Esophagus squamous epithelium (tissue), 5 donors: Measurements from ENCODE around the gene DUSP23. TPM values are rescaled to one million over a fixed set of nuclear protein-coding genes. Genes with fewer than 3 reads are reported as not detected.
A peak's percentile ranks its signal among the peaks of the same experiment; 100 is the strongest.

Experiments used
- DNase-seq: peaks from one replicate; lab custom pipeline; 2025; lab: John Stamatoyannopoulos, UW
- H3K27ac ChIP-seq, 4 donors: fragments of 200-600 bp; sonication (generic); one replicate each; pipeline ENCODE4 v1.5.1; 2016 to 2019; ENCODE audit warnings: mild to moderate bottlenecking in 1 of 4
- H3K27me3 ChIP-seq, 4 donors: fragments of 200-600 bp; sonication (generic); 1 replicate in 3 of 4; 2 replicates in 1 of 4; pipeline versions ENCODE4 v1.5.1 to v1.6.0; 2017 to 2021; ENCODE audit warnings: antibody characterized with exemption in 1 of 4
- H3K36me3 ChIP-seq, 3 donors: fragments of 200-600 bp; sonication (generic); one replicate each; pipeline ENCODE4 v1.5.1; 2016 to 2019
- H3K4me1 ChIP-seq, 3 donors: fragments of 200-600 bp; sonication (generic); one replicate each; pipeline ENCODE4 v1.5.1; 2017 to 2019
- H3K4me3 ChIP-seq, 4 donors: fragments of 200-600 bp; sonication (generic); 1 replicate in 3 of 4; 2 replicates in 1 of 4; pipeline ENCODE4 v1.5.1; 2016 to 2019; ENCODE audit warnings: mild to moderate bottlenecking in 2 of 4, moderate library complexity in 1 of 4
- H3K9me3 ChIP-seq, 3 donors: fragments of 200-600 bp; sonication (generic); one replicate each; pipeline ENCODE4 v1.5.1; 2016 to 2019
- CTCF ChIP-seq, 6 experiments: fragments of 450-650 bp in 4 of 6; fragments of 200-600 bp in 2 of 6; sonication (generic) in 2 of 6; IDR thresholded peaks; one replicate each; pipeline ENCODE4 v1.5.1; 2016 to 2019; ENCODE audit warnings: antibody characterized with exemption in 6 of 6, mild to moderate bottlenecking in 4 of 6, moderate library complexity in 4 of 6
- POLR2A ChIP-seq, 4 donors: fragments of 450-650 bp; IDR thresholded peaks; one replicate each; pipeline ENCODE4 v1.6.1; 2017; ENCODE audit warnings: antibody characterized with exemption in 4 of 4, mild to moderate bottlenecking in 4 of 4, moderate library complexity in 3 of 4
- WGBS, 2 donors: methylation state at CpG; one replicate each; pipeline ENCODE4 v1.1.5; 2018; 5-methylcytosine and 5-hydroxymethylcytosine counted together
- intact Hi-C: fragments of 100-400 bp; cut with DNase I; formaldehyde crosslinking; loops from one replicate; pipeline ENCODE4 v1.15.0; 2022
- total RNA-seq, 4 donors: library from RNA; depleted of rRNA; stranded (reverse); fragments of >200 nt; gene quantifications; one replicate each; pipeline ENCODE4 v1.1.0, GENCODE V29; 2016
- donor health status: DM: yes; HTN: yes; CAD: no.

The DUSP23 gene
- total RNA-seq, 4 donors from 2014 or later: 65.2 to 103 (median 91.3) TPM

GRCh38 chr1:159829273-159829634 lies 48.5 kb downstream of the DUSP23 start:
- DNase-seq: no peak
- Histone ChIP-seq H3K4me1 (peaks cover 0 to 33% (median 0%) of the 10 kb centered on the region in 3 donors), H3K27me3 (no peaks in the 10 kb centered on the region), H3K4me3 (no peak overlapping the region), H3K36me3 (no peaks in the 10 kb centered on the region), H3K9me3 (no peaks in the 10 kb centered on the region), H3K27ac (no peak overlapping the region)
- WGBS, 2 donors: 57 to 61% methylated on average over 3 of the region's 3 CpGs
- intact Hi-C loops: no loop called here
- TF ChIP-seq POLR2A (IDR thresholded peaks at IDR 0.05) (no peak), CTCF (IDR thresholded peaks at IDR 0.05) (peak in 5 of 6 experiments; percentile 14 to 38 (median 24))

- intact Hi-C loops: no loop called here
- 76 to 81% methylated on average over 6 to 8 of the region's 18 CpGs for WGBS, 2 donors
- H3K27me3 ChIP-seq: no peaks in the 10 kb centered on the region
- H3K4me1 ChIP-seq: peaks cover 0 to 33% (median 0%) of the 10 kb centered on the region in 3 donors
- H3K4me3 ChIP-seq: no peak overlapping the region
- H3K9me3 ChIP-seq: no peaks in the 10 kb centered on the region
- DNase-seq: no peak
- TF ChIP-seq CTCF (IDR thresholded peaks at IDR 0.05): no peak
- no peak for TF ChIP-seq POLR2A (IDR thresholded peaks at IDR 0.05)
- no peaks in the 10 kb centered on the region for H3K36me3 ChIP-seq
- no peak overlapping the region for H3K27ac ChIP-seq
Observed at GRCh38 chr1:159829822-159830465, 49.2 kb downstream of the DUSP23 start.

- WGBS, 2 donors: 82 to 87% methylated on average over 8 of the region's 8 CpGs
- H3K4me1 ChIP-seq: peaks cover 0 to 33% (median 0%) of the 10 kb centered on the region in 3 donors
- no peak for DNase-seq
- no peak overlapping the region for H3K4me3 ChIP-seq
- no peaks in the 10 kb centered on the region for H3K27me3 ChIP-seq
- no peak for TF ChIP-seq POLR2A (IDR thresholded peaks at IDR 0.05)
- no peak for TF ChIP-seq CTCF (IDR thresholded peaks at IDR 0.05)
- intact Hi-C loops: no loop called here
- peaks cover 0 to 5% (median 0%) of the 10 kb centered on the region in 3 donors for H3K36me3 ChIP-seq
- H3K27ac ChIP-seq: no peak overlapping the region
- H3K9me3 ChIP-seq: no peaks in the 10 kb centered on the region
Observed at GRCh38 chr1:159830722-159831121, 50.0 kb downstream of the DUSP23 start.

- Histone ChIP-seq H3K27me3 (no peaks in the 10 kb centered on the region), H3K4me1 (peaks cover 0 to 29% (median 0%) of the 10 kb centered on the region in 3 donors), H3K36me3 (peaks cover 0 to 11% (median 0%) of the 10 kb centered on the region in 3 donors), H3K9me3 (no peaks in the 10 kb centered on the region), H3K27ac (no peak overlapping the region), H3K4me3 (no peak overlapping the region)
- DNase-seq: no peak
- TF ChIP-seq POLR2A (IDR thresholded peaks at IDR 0.05) (no peak), CTCF (IDR thresholded peaks at IDR 0.05) (no peak)
- intact Hi-C loops: no loop called here
- WGBS, 2 donors: 54 to 69% methylated on average over 6 of the region's 7 CpGs
Observed at GRCh38 chr1:159831412-159832141, 50.8 kb downstream of the DUSP23 start.

Other genes starting within 250 kb of the DUSP23 start
- gene OR10J5, start 245.0 kb upstream of the DUSP23 start, total RNA-seq: not detected
- not detected for gene APCS, start 193.1 kb upstream of the DUSP23 start, total RNA-seq
- gene CRP, start 66.4 kb upstream of the DUSP23 start, total RNA-seq: not detected
- gene FCRL6, start 21.4 kb downstream of the DUSP23 start, total RNA-seq: under 1 TPM in 1 of 4 donors, not detected in 3; 0.76 TPM
- gene SLAMF8, start 45.9 kb downstream of the DUSP23 start, total RNA-seq: 1 to 10 TPM in 2 of 4 donors, under 1 TPM in 2; 0.49 to 9.0 (median 3.1) TPM
- 1 to 10 TPM in 3 of 4 donors, under 1 TPM in 1; 0.38 to 7.8 (median 1.8) TPM for gene VSIG8, start 81.7 kb downstream of the DUSP23 start, total RNA-seq
- gene CFAP45, start 119.2 kb downstream of the DUSP23 start, total RNA-seq: under 1 TPM in 2 of 4 donors, not detected in 2; 0.48 to 0.95 TPM
- 100 to 1,000 TPM; 308 to 468 (median 357) TPM for gene TAGLN2, start 144.5 kb downstream of the DUSP23 start, total RNA-seq
- 10 to 100 TPM in 1 of 4 donors, 1 to 10 TPM in 3; 4.2 to 12.0 (median 8.8) TPM for gene IGSF9, start 164.7 kb downstream of the DUSP23 start, total RNA-seq
- under 1 TPM in 2 of 4 donors, not detected in 2; 0.92 to 0.99 TPM for gene SLAMF9, start 173.3 kb downstream of the DUSP23 start, total RNA-seq